Loucy (cell line): Measurements from ENCODE around the gene CGB1.

ENCODE experiments used
- CTCF ChIP-seq: fragments of 200-600 bp; sonication (generic); conservative IDR thresholded peaks from 2 replicates; pipeline ENCODE4 v1.5.1; 2014; ENCODE audit warnings: mild to moderate bottlenecking, antibody characterized with exemption, low read length
- EZH2phosphoT487 ChIP-seq: fragments of 200-600 bp; IDR thresholded peaks from 2 replicates; pipeline ENCODE4 v1.6.1; 2018; ENCODE audit warnings: antibody characterized with exemption, mild to moderate bottlenecking, moderate library complexity, borderline replicate concordance

DNA sequence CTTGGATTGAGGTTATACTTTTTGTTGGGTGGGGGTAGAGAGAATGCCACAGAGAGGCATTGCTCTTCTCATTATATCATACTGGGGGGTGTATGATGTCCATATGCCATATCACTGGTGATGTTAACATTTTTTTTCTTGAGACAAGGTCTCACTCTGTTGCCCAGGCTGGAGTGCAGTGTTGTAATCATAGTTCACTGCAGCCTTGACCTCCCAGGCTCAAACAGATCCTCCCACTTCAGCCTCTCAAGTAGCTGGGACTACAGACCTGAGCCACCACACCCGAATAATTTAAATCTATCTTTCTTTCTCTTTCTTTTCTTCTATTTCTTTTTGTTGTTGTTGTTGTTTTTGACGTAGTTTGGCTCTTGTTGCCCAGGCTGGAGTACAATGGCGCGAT, 43.7 kb upstream of the CGB1 start:
- TF ChIP-seq CTCF (no peak), EZH2phosphoT487 (no peak)
